WTC11 (cell line): ENCODE results near the gene ELFN2. TPM values are rescaled to one million over a fixed set of nuclear protein-coding genes. Genes with fewer than 3 reads are reported as not detected.

ENCODE experiments used
- ATAC-seq: fragments of 200-7000 bp; cut with Tn5 transposase; 2 replicates; pipeline ENCODE4 v1.10.0; 2021; ENCODE audit warnings: mild to moderate bottlenecking, moderate library complexity
- CTCF ChIA-PET: fragments of 300-600 bp; sonication (Branson Sonifier 250); formaldehyde crosslinking; loops from one replicate; lab custom pipeline; 2021; ENCODE audit warnings: antibody characterized with exemption; lab: Charles Lee
- POLR2A ChIA-PET: fragments of 350-600 bp; sonication (Branson Sonifier 250); formaldehyde crosslinking; loops from one replicate; lab custom pipeline; 2021; ENCODE audit warnings: antibody characterized with exemption; lab: Charles Lee
- DNase-seq: peaks from one replicate; pipeline ENCODE4 v3.0.0; 2021; ENCODE audit warnings: low spot score
- H3K27ac Mint-ChIP-seq: 2 replicates; pipeline ENCODE4 v1.8.0; 2021; ENCODE audit warnings: mixed read lengths
- H3K27me3 Mint-ChIP-seq: 2 replicates; pipeline ENCODE4 v1.8.0; 2021; ENCODE audit warnings: low read depth, mild to moderate bottlenecking, moderate library complexity, mixed read lengths
- H3K36me3 Mint-ChIP-seq: 2 replicates; pipeline ENCODE4 v1.8.0; 2021; ENCODE audit warnings: mixed read lengths
- H3K4me1 Mint-ChIP-seq: 2 replicates; pipeline ENCODE4 v1.8.0; 2022; ENCODE audit warnings: mixed read lengths
- H3K4me3 Mint-ChIP-seq: 2 replicates; pipeline ENCODE4 v1.8.0; 2021; ENCODE audit warnings: mild to moderate bottlenecking, moderate library complexity, mixed read lengths
- H3K9me3 Mint-ChIP-seq: 2 replicates; pipeline ENCODE4 v1.8.0; 2021; ENCODE audit warnings: mixed read lengths
- CREB1 ChIP-seq: sonication (generic); formaldehyde crosslinking; IDR thresholded peaks from 2 replicates; pipeline ENCODE4 v1.8.0; 2023; ENCODE audit warnings: mild to moderate bottlenecking, missing genetic modification reagents
- EMX1 ChIP-seq: fragments of 250-450 bp; sonication (Bioruptor Pico); IDR thresholded peaks from 2 replicates; pipeline ENCODE4 v1.8.0; 2021; ENCODE audit warnings: mild to moderate bottlenecking
- GABPB1 ChIP-seq: sonication (generic); formaldehyde crosslinking; IDR thresholded peaks from 2 replicates; pipeline ENCODE4 v1.8.1; 2023; ENCODE audit warnings: mild to moderate bottlenecking, missing genetic modification reagents
- JAZF1 ChIP-seq: fragments of 250-450 bp; sonication (Bioruptor Pico); IDR thresholded peaks from 2 replicates; pipeline ENCODE4 v1.9.0; 2021; ENCODE audit warnings: moderate library complexity, mild to moderate bottlenecking, inconsistent platforms
- MXD4 ChIP-seq: fragments of 250-450 bp; sonication (Bioruptor Pico); IDR thresholded peaks from 2 replicates; pipeline ENCODE4 v1.8.0; 2021; ENCODE audit warnings: mild to moderate bottlenecking, moderate library complexity, borderline replicate concordance
- NFE2L1 ChIP-seq: sonication (generic); formaldehyde crosslinking; IDR thresholded peaks from 2 replicates; pipeline ENCODE4 v1.8.1; 2023; ENCODE audit warnings: missing genetic modification reagents
- NR1H2 ChIP-seq: sonication (generic); formaldehyde crosslinking; IDR thresholded peaks from 2 replicates; pipeline ENCODE4 v1.9.0; 2021; ENCODE audit warnings: mild to moderate bottlenecking, moderate library complexity, missing genetic modification reagents
- NR2C2 ChIP-seq: sonication (generic); formaldehyde crosslinking; IDR thresholded peaks from 2 replicates; pipeline ENCODE4 v1.8.0; 2022; ENCODE audit warnings: mild to moderate bottlenecking, missing genetic modification reagents
- NR3C1 ChIP-seq: sonication (generic); formaldehyde crosslinking; conservative IDR thresholded peaks from 2 replicates; pipeline ENCODE4 v1.8.1; 2023; ENCODE audit warnings: low read depth, mild to moderate bottlenecking, missing genetic modification reagents
- PRRX2 ChIP-seq: fragments of 250-450 bp; sonication (Bioruptor Pico); IDR thresholded peaks from 2 replicates; pipeline ENCODE4 v1.8.0; 2021; ENCODE audit warnings: mild to moderate bottlenecking
- RORB ChIP-seq: fragments of 250-450 bp; sonication (Bioruptor Pico); IDR thresholded peaks from 2 replicates; pipeline ENCODE4 v1.9.0; 2021; ENCODE audit warnings: mild to moderate bottlenecking
- SMAD3 ChIP-seq: sonication (generic); formaldehyde crosslinking; IDR thresholded peaks from 2 replicates; pipeline ENCODE4 v1.8.0; 2022; ENCODE audit warnings: missing genetic modification reagents, mild to moderate bottlenecking, borderline replicate concordance
- TP53 ChIP-seq: sonication (generic); formaldehyde crosslinking; IDR thresholded peaks from 2 replicates; pipeline ENCODE4 v1.8.1; 2023; ENCODE audit warnings: mild to moderate bottlenecking, missing genetic modification reagents
- ZBTB21 ChIP-seq: sonication (generic); formaldehyde crosslinking; IDR thresholded peaks from 2 replicates; pipeline ENCODE4 v1.8.1; 2023; ENCODE audit warnings: mild to moderate bottlenecking, missing genetic modification reagents, borderline replicate concordance
- ZNF263 ChIP-seq: sonication (generic); formaldehyde crosslinking; IDR thresholded peaks from 2 replicates; pipeline ENCODE4 v1.8.1; 2022; ENCODE audit warnings: low read depth, mild to moderate bottlenecking, moderate library complexity, missing genetic modification reagents
- ZNF416 ChIP-seq: fragments of 250-450 bp; sonication (Bioruptor Pico); IDR thresholded peaks from 2 replicates; pipeline ENCODE4 v1.9.0; 2021; ENCODE audit warnings: mild to moderate bottlenecking, inconsistent platforms
- total RNA-seq: library from RNA; stranded (reverse); gene quantifications from 3 replicates; pipeline ENCODE4 v1.2.3, GENCODE V29; 2021
- TF ChIP-seq, protein P1 (sequence below): sonication (generic); formaldehyde crosslinking; IDR thresholded peaks from 2 replicates; pipeline ENCODE4 v1.8.1; 2022; ENCODE audit warnings: low read depth, mild to moderate bottlenecking, moderate library complexity, missing genetic modification reagents, borderline replicate concordance
- TF ChIP-seq, protein P2 (sequence below): fragments of 200-600 bp; IDR thresholded peaks from 2 replicates; pipeline ENCODE4 v1.8.0; 2022; ENCODE audit warnings: antibody characterized with exemption
- TF ChIP-seq, protein P3 (sequence below): fragments of 250-450 bp; sonication (Bioruptor Pico); IDR thresholded peaks from 2 replicates; pipeline ENCODE4 v2.1.2; 2022; ENCODE audit warnings: mild to moderate bottlenecking, moderate library complexity
- TF ChIP-seq, protein P4 (sequence below): sonication (generic); formaldehyde crosslinking; IDR thresholded peaks from 2 replicates; pipeline ENCODE4 v1.8.1; 2022; ENCODE audit warnings: missing genetic modification reagents, borderline replicate concordance
- TF ChIP-seq, protein P5 (sequence below): sonication (generic); formaldehyde crosslinking; IDR thresholded peaks from 2 replicates; pipeline ENCODE4 v1.8.0; 2022; ENCODE audit warnings: mild to moderate bottlenecking, missing genetic modification reagents
- TF ChIP-seq, protein P6 (sequence below): sonication (generic); formaldehyde crosslinking; IDR thresholded peaks from 2 replicates; pipeline ENCODE4 v1.8.0; 2022; ENCODE audit warnings: missing genetic modification reagents
- TF ChIP-seq, protein P7 (sequence below): sonication (generic); formaldehyde crosslinking; IDR thresholded peaks from 2 replicates; pipeline ENCODE4 v1.8.1; 2023; ENCODE audit warnings: mild to moderate bottlenecking, missing genetic modification reagents
- TF ChIP-seq, protein P8 (sequence below): sonication (generic); formaldehyde crosslinking; IDR thresholded peaks from 2 replicates; pipeline ENCODE4 v1.8.1; 2023; ENCODE audit warnings: mild to moderate bottlenecking, missing genetic modification reagents, moderate library complexity

Gene ELFN2
- total RNA-seq, 1 experiment from 2014 or later: 0.87 TPM

DNA sequence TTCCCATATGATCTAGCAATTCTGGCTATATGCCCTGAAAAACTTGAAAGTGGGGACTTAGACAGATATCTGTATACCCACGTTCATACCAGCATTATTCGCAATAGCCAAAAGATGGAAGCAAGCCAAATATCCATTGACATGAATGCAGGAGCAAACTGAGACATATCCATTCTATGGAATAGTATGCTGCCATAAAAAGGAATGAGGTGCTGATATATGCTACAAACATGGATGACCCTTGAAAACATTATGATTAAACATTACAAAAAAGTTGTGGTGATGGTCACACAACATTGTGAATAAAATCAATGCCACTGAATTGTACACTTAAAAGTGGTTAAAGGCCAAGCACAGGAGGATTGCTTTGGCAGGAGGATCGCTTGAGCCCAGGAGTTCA lies 33.4 kb upstream of the ELFN2 start:
- no peaks in the 10 kb centered on the region for H3K9me3 Mint-ChIP-seq
- DNase-seq (no peak), ATAC-seq (no peak)
- TF ChIP-seq NR2C2 (CRISPR knock-in tag): no peak
- TF ChIP-seq MXD4 (CRISPR knock-in tag): no peak
- TF ChIP-seq, protein P1, sequence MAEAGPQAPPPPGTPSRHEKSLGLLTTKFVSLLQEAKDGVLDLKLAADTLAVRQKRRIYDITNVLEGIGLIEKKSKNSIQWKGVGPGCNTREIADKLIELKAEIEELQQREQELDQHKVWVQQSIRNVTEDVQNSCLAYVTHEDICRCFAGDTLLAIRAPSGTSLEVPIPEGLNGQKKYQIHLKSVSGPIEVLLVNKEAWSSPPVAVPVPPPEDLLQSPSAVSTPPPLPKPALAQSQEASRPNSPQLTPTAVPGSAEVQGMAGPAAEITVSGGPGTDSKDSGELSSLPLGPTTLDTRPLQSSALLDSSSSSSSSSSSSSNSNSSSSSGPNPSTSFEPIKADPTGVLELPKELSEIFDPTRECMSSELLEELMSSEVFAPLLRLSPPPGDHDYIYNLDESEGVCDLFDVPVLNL (CRISPR knock-in tag): no peak
- no peak for TF ChIP-seq NR3C1 (CRISPR knock-in tag)
- no peak for TF ChIP-seq PRRX2 (CRISPR knock-in tag)
- TF ChIP-seq, protein P2, sequence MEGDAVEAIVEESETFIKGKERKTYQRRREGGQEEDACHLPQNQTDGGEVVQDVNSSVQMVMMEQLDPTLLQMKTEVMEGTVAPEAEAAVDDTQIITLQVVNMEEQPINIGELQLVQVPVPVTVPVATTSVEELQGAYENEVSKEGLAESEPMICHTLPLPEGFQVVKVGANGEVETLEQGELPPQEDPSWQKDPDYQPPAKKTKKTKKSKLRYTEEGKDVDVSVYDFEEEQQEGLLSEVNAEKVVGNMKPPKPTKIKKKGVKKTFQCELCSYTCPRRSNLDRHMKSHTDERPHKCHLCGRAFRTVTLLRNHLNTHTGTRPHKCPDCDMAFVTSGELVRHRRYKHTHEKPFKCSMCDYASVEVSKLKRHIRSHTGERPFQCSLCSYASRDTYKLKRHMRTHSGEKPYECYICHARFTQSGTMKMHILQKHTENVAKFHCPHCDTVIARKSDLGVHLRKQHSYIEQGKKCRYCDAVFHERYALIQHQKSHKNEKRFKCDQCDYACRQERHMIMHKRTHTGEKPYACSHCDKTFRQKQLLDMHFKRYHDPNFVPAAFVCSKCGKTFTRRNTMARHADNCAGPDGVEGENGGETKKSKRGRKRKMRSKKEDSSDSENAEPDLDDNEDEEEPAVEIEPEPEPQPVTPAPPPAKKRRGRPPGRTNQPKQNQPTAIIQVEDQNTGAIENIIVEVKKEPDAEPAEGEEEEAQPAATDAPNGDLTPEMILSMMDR: no peak
- no peak for TF ChIP-seq EMX1
- TF ChIP-seq, protein P3, sequence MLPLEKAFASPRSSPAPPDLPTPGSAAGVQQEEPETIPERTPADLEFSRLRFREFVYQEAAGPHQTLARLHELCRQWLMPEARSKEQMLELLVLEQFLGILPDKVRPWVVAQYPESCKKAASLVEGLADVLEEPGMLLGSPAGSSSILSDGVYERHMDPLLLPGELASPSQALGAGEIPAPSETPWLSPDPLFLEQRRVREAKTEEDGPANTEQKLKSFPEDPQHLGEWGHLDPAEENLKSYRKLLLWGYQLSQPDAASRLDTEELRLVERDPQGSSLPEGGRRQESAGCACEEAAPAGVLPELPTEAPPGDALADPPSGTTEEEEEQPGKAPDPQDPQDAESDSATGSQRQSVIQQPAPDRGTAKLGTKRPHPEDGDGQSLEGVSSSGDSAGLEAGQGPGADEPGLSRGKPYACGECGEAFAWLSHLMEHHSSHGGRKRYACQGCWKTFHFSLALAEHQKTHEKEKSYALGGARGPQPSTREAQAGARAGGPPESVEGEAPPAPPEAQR (CRISPR knock-in tag): no peak
- TF ChIP-seq NFE2L1: no peak
- H3K4me3 Mint-ChIP-seq: no peak overlapping the region
- ChIA-PET CTCF (interaction anchor here (5.0 kb wide), 1 partner anchor 11 kb away, joined by 38 read pairs; no protein-coding TSS in a partner anchor), POLR2A (no interaction called here)
- H3K27me3 Mint-ChIP-seq: no peaks in the 10 kb centered on the region
- H3K27ac Mint-ChIP-seq: no peak overlapping the region
- H3K4me1 Mint-ChIP-seq: peaks cover 6% of the 10 kb centered on the region; the same call in 1 of the 2 replicates
- H3K36me3 Mint-ChIP-seq: no peaks in the 10 kb centered on the region

DNA sequence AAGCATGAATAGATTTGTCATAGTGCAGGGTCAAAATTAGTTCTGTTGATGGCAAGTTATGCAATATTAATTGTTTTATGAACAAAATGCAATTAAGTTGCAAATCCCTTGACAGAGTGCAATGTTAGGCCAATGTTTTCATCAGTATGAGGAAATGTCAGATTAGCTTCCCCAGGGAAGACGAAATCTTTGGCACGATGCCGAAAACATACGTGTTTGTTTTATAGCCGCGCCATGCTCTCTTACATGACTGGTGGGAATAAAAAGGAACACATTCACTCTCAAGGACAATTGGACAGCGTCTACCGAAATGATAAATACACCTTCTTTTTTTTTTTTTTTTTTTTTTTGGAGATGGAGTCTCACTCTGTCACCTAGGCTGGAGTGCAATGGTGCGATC lies 31.9 kb upstream of the ELFN2 start:
- DNase-seq (no peak), ATAC-seq (no peak)
- ChIA-PET POLR2A (no interaction called here), CTCF (interaction anchor here (0.7 to 2.1 kb wide), 4 partner anchors 13 to 248 kb away, joined by 3 to 18 read pairs (median 12); no protein-coding TSS in a partner anchor)
- Mint-ChIP-seq H3K27ac (no peak overlapping the region), H3K4me3 (no peak overlapping the region), H3K36me3 (no peaks in the 10 kb centered on the region), H3K4me1 (peaks cover 5% of the 10 kb centered on the region; the same call in 1 of the 2 replicates), H3K27me3 (no peaks in the 10 kb centered on the region), H3K9me3 (no peaks in the 10 kb centered on the region)
- TF ChIP-seq, protein P4, sequence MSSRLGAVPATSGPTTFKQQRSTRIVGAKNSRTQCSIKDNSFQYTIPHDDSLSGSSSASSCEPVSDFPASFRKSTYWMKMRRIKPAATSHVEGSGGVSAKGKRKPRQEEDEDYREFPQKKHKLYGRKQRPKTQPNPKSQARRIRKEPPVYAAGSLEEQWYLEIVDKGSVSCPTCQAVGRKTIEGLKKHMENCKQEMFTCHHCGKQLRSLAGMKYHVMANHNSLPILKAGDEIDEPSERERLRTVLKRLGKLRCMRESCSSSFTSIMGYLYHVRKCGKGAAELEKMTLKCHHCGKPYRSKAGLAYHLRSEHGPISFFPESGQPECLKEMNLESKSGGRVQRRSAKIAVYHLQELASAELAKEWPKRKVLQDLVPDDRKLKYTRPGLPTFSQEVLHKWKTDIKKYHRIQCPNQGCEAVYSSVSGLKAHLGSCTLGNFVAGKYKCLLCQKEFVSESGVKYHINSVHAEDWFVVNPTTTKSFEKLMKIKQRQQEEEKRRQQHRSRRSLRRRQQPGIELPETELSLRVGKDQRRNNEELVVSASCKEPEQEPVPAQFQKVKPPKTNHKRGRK (CRISPR knock-in tag): no peak
- no peak for TF ChIP-seq ZNF416 (CRISPR knock-in tag)
- TF ChIP-seq, protein P5, sequence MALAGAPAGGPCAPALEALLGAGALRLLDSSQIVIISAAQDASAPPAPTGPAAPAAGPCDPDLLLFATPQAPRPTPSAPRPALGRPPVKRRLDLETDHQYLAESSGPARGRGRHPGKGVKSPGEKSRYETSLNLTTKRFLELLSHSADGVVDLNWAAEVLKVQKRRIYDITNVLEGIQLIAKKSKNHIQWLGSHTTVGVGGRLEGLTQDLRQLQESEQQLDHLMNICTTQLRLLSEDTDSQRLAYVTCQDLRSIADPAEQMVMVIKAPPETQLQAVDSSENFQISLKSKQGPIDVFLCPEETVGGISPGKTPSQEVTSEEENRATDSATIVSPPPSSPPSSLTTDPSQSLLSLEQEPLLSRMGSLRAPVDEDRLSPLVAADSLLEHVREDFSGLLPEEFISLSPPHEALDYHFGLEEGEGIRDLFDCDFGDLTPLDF (CRISPR knock-in tag): no peak
- no peak for TF ChIP-seq NR1H2 (CRISPR knock-in tag)
- TF ChIP-seq NR2C2 (CRISPR knock-in tag): no peak
- TF ChIP-seq, protein P6, sequence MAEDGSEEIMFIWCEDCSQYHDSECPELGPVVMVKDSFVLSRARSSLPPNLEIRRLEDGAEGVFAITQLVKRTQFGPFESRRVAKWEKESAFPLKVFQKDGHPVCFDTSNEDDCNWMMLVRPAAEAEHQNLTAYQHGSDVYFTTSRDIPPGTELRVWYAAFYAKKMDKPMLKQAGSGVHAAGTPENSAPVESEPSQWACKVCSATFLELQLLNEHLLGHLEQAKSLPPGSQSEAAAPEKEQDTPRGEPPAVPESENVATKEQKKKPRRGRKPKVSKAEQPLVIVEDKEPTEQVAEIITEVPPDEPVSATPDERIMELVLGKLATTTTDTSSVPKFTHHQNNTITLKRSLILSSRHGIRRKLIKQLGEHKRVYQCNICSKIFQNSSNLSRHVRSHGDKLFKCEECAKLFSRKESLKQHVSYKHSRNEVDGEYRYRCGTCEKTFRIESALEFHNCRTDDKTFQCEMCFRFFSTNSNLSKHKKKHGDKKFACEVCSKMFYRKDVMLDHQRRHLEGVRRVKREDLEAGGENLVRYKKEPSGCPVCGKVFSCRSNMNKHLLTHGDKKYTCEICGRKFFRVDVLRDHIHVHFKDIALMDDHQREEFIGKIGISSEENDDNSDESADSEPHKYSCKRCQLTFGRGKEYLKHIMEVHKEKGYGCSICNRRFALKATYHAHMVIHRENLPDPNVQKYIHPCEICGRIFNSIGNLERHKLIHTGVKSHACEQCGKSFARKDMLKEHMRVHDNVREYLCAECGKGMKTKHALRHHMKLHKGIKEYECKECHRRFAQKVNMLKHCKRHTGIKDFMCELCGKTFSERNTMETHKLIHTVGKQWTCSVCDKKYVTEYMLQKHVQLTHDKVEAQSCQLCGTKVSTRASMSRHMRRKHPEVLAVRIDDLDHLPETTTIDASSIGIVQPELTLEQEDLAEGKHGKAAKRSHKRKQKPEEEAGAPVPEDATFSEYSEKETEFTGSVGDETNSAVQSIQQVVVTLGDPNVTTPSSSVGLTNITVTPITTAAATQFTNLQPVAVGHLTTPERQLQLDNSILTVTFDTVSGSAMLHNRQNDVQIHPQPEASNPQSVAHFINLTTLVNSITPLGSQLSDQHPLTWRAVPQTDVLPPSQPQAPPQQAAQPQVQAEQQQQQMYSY (CRISPR knock-in tag): no peak
- no peak for TF ChIP-seq TP53
- TF ChIP-seq, protein P7, sequence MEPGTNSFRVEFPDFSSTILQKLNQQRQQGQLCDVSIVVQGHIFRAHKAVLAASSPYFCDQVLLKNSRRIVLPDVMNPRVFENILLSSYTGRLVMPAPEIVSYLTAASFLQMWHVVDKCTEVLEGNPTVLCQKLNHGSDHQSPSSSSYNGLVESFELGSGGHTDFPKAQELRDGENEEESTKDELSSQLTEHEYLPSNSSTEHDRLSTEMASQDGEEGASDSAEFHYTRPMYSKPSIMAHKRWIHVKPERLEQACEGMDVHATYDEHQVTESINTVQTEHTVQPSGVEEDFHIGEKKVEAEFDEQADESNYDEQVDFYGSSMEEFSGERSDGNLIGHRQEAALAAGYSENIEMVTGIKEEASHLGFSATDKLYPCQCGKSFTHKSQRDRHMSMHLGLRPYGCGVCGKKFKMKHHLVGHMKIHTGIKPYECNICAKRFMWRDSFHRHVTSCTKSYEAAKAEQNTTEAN (CRISPR knock-in tag): no peak
- no peak for TF ChIP-seq RORB (CRISPR knock-in tag)
- TF ChIP-seq ZNF263 (CRISPR knock-in tag): no peak
- no peak for TF ChIP-seq GABPB1 (CRISPR knock-in tag)
- no peak for TF ChIP-seq ZBTB21
- TF ChIP-seq JAZF1 (CRISPR knock-in tag): no peak
- TF ChIP-seq, protein P8, sequence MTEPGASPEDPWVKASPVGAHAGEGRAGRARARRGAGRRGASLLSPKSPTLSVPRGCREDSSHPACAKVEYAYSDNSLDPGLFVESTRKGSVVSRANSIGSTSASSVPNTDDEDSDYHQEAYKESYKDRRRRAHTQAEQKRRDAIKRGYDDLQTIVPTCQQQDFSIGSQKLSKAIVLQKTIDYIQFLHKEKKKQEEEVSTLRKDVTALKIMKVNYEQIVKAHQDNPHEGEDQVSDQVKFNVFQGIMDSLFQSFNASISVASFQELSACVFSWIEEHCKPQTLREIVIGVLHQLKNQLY (CRISPR knock-in tag): no peak
- TF ChIP-seq CREB1 (CRISPR knock-in tag): no peak
- TF ChIP-seq SMAD3 (CRISPR knock-in tag): no peak
